Subcutaneous adipose tissue (tissue), 4 donors: Measurements from ENCODE around the gene IL10RA. TPM values are rescaled to one million over a fixed set of nuclear protein-coding genes. Genes with fewer than 3 reads are reported as not detected.

ENCODE experiments used
- total RNA-seq, 4 donors: library from RNA; depleted of rRNA; stranded (reverse); fragments of >200 nt; gene quantifications; one replicate each; pipeline ENCODE4 v1.1.0, GENCODE V29; 2016
- TF ChIP-seq, protein P1 (sequence below): fragments of 450-650 bp; IDR thresholded peaks from one replicate; pipeline ENCODE4 v1.5.1; 2016; ENCODE audit warnings: low read depth, mild to moderate bottlenecking, control low read depth, antibody characterized with exemption, moderate library complexity

IL10RA gene
- total RNA-seq, 4 donors from 2014 or later, result 31.3 to 101 (median 48.6) TPM

GRCh38 chr11:117989351-117990102, 3.3 kb downstream of the IL10RA start:
- TF ChIP-seq, protein P1, sequence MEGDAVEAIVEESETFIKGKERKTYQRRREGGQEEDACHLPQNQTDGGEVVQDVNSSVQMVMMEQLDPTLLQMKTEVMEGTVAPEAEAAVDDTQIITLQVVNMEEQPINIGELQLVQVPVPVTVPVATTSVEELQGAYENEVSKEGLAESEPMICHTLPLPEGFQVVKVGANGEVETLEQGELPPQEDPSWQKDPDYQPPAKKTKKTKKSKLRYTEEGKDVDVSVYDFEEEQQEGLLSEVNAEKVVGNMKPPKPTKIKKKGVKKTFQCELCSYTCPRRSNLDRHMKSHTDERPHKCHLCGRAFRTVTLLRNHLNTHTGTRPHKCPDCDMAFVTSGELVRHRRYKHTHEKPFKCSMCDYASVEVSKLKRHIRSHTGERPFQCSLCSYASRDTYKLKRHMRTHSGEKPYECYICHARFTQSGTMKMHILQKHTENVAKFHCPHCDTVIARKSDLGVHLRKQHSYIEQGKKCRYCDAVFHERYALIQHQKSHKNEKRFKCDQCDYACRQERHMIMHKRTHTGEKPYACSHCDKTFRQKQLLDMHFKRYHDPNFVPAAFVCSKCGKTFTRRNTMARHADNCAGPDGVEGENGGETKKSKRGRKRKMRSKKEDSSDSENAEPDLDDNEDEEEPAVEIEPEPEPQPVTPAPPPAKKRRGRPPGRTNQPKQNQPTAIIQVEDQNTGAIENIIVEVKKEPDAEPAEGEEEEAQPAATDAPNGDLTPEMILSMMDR, result no peak

GRCh38 chr11:117992136-117992535, 5.9 kb downstream of the IL10RA start:
- TF ChIP-seq, protein P1, result no peak

DNA sequence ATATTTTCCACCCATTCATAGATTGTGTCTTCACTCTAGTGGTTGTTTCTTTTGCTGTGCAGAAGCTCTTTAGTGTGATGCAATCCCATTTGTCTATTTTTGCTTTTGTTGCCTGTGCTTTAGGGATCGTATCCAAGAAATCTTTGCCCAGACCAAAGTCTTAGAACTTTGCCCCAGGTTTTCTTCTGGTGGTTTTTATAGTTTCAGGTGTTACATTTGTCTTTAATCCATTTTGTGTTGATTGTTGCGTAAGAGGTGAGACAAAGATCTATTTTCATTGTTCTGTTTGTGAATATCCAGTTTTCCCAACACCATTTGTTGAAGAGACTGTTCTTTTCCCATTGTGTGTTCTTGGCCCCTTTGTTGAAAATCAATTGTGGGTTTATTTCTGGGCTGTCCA, 6.4 kb downstream of the IL10RA start:
- TF ChIP-seq, protein P1, result no peak

DNA sequence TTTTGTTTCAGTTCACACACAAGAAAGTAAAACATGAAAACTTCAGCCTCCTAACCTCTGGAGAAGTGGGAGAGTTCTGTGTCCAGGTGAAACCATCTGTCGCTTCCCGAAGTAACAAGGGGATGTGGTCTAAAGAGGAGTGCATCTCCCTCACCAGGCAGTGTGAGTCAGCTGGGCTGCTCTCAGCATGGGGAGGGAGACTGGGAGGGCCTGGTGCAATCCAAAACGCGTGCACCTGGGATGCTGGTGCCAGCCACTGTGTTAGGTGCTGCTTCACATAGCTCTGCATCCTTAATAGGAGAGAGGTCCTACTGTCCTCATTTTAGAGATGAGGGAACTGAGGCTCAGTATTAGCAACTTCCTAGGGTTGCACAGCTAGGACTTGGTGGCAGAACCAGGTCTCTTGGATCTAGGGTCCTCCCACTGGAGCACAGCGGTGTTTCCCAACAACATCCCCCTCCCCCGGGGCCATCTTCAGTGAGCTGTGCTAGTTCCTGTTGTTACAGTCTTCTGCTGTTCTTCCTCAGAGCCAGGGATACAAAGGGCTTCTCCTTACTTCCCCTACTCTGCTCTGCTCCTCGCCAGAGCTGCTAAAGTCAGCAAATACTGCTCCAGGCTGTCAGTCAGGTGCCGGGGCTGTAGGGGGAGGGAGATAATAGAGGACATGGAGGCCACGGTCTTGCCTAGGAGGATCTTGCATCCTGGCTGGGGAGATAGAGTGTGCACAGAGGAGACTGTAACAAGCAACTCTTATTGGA, 8.0 kb downstream of the IL10RA start:
- TF ChIP-seq, protein P1, result no peak

- TF ChIP-seq, protein P1, result no peak
Observed at GRCh38 chr11:117995472-117995871, 9.3 kb downstream of the IL10RA start.

GRCh38 chr11:117996058-117996457, 9.9 kb downstream of the IL10RA start:
- TF ChIP-seq, protein P1, result no peak

GRCh38 chr11:117997406-117997805, 11.2 kb downstream of the IL10RA start:
- TF ChIP-seq, protein P1, result no peak
